Smooth muscle cell (in vitro differentiated cells): Measurements from ENCODE around the gene SLC66A1. TPM values are rescaled to one million over a fixed set of nuclear protein-coding genes. Genes with fewer than 3 reads are reported as not detected.
"Not testable (repeated sequence)": the region's sequence is repeated elsewhere in the genome, so short reads cannot be mapped to it uniquely, and the experiment has no call there.

Experiments
- DNase-seq: peaks from one replicate; lab custom pipeline; 2025; ENCODE audit not compliant: unreplicated experiment; lab: John Stamatoyannopoulos, UW
- H2AFZ ChIP-seq: fragments of 200-600 bp; sonication (generic); 2 replicates; pipeline ENCODE4 v1.6.0; 2016; ENCODE audit warnings: antibody characterized with exemption, low read depth, mild to moderate bottlenecking
- H3F3A ChIP-seq: fragments of 200-600 bp; sonication (generic); 2 replicates; pipeline ENCODE4 v1.6.0; 2017; ENCODE audit warnings: antibody characterized with exemption, low read depth
- H3K27ac ChIP-seq: fragments of 200-600 bp; sonication (generic); 2 replicates; pipeline ENCODE4 v1.5.1; 2016; ENCODE audit warnings: low read depth, mild to moderate bottlenecking
- H3K27me3 ChIP-seq: fragments of 200-600 bp; sonication (generic); 2 replicates; pipeline ENCODE4 v1.6.1; 2016; ENCODE audit warnings: low read depth, mild to moderate bottlenecking
- H3K36me3 ChIP-seq: fragments of 200-600 bp; sonication (generic); 2 replicates; pipeline ENCODE4 v1.5.1; 2016; ENCODE audit warnings: low read depth
- H3K4me1 ChIP-seq: fragments of 200-600 bp; sonication (generic); 2 replicates; pipeline ENCODE4 v1.5.1; 2016; ENCODE audit warnings: low read depth
- H3K4me2 ChIP-seq: fragments of 200-600 bp; sonication (generic); 2 replicates; pipeline ENCODE4 v1.6.0; 2016; ENCODE audit warnings: mild to moderate bottlenecking
- H3K4me3 ChIP-seq: fragments of 200-600 bp; sonication (generic); 2 replicates; pipeline ENCODE4 v1.5.1; 2016; ENCODE audit warnings: mild to moderate bottlenecking
- H3K79me2 ChIP-seq: fragments of 200-600 bp; sonication (generic); 2 replicates; pipeline ENCODE4 v1.6.0; 2016; ENCODE audit warnings: low read depth, mild to moderate bottlenecking
- H3K9ac ChIP-seq: fragments of 200-600 bp; sonication (generic); 2 replicates; pipeline ENCODE4 v1.6.0; 2016; ENCODE audit warnings: low read depth
- H3K9me3 ChIP-seq: fragments of 200-600 bp; sonication (generic); replicated peaks from 2 replicates; pipeline ENCODE4 v1.5.1; 2016; ENCODE audit warnings: low read depth
- H4K20me1 ChIP-seq: fragments of 200-600 bp; sonication (generic); 2 replicates; pipeline ENCODE4 v1.6.0; 2016; ENCODE audit warnings: low read depth
- WGBS: methylation state at CpG from one replicate; pipeline ENCODE4 v1.1.7; 2016; ENCODE audit warnings: low lambda C conversion rate; 5-methylcytosine and 5-hydroxymethylcytosine counted together
- polyA plus RNA-seq: library from polyadenylated mRNA; unstranded; fragments of >200 nt; fragmentation: Nextera tagmentation; extraction: Ambion mirVana; gene quantifications from 2 replicates; pipeline ENCODE4 v1.2.1, GENCODE V29; 2016
- total RNA-seq: library from RNA; depleted of rRNA; stranded (reverse); fragments of >200 nt; gene quantifications from 2 replicates; pipeline ENCODE4 v1.2.3, GENCODE V29; 2014
- TF ChIP-seq, protein P1 (sequence below): fragments of 200-600 bp; sonication (generic); IDR thresholded peaks from 2 replicates; pipeline ENCODE4 v1.5.1; 2017; ENCODE audit warnings: borderline replicate concordance, mild to moderate bottlenecking, antibody characterized with exemption; ENCODE audit not compliant: insufficient read depth, poor library complexity, severe bottlenecking

Gene SLC66A1
- total and polyA plus RNA-seq, 2 experiments from 2014 or later, result 21.9 to 23.9 TPM

DNA sequence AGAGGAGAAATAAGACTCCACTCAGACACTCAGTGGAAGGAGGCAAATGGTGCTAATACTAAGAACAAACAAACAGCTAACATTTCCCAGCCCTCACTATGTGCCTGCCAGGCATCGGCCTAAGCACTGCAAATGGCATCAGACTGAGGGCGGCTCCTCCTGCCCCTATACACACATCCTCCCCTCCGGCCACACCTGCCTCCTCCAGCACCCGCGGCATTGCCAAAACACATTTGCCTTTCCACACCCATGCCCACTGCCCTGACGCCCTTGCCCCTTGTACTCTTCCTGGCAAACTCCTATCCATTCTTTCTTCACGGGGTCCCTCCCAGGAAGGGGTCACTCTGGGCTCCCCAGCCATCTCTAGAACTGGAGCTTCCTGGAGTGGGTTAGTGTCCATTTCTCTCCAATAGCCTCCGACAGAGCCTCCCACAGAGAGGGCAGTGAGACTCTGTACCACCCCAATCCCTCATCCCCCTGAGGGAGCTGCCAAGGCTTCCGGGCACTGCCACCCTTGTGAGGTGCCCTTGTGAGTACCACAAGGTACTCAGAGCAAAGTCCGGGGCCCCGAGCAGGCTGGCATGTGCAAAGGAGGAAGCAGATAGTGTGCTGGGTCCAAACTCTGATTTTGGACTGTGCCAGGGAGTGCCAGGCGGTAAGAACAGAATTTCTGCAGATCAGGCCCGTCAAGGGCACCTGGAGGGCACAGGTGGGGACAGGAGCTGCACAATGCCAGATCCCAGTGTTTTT, 24.5 kb upstream of the SLC66A1 start:
- Histone ChIP-seq H3K9me3 (no peaks in the 10 kb centered on the region), H2AFZ (no peak overlapping the region), H3K27me3 (peaks cover 18% of the 10 kb centered on the region), H4K20me1 (no peaks in the 10 kb centered on the region), H3F3A (no peaks in the 10 kb centered on the region), H3K4me2 (no peak overlapping the region), H3K79me2 (no peaks in the 10 kb centered on the region), H3K36me3 (no peaks in the 10 kb centered on the region), H3K4me1 (peaks cover 4% of the 10 kb centered on the region), H3K4me3 (no peak overlapping the region), H3K27ac (no peak overlapping the region), H3K9ac (no peak overlapping the region)
- TF ChIP-seq, protein P1, sequence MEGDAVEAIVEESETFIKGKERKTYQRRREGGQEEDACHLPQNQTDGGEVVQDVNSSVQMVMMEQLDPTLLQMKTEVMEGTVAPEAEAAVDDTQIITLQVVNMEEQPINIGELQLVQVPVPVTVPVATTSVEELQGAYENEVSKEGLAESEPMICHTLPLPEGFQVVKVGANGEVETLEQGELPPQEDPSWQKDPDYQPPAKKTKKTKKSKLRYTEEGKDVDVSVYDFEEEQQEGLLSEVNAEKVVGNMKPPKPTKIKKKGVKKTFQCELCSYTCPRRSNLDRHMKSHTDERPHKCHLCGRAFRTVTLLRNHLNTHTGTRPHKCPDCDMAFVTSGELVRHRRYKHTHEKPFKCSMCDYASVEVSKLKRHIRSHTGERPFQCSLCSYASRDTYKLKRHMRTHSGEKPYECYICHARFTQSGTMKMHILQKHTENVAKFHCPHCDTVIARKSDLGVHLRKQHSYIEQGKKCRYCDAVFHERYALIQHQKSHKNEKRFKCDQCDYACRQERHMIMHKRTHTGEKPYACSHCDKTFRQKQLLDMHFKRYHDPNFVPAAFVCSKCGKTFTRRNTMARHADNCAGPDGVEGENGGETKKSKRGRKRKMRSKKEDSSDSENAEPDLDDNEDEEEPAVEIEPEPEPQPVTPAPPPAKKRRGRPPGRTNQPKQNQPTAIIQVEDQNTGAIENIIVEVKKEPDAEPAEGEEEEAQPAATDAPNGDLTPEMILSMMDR, result no peak
- WGBS, result 95% methylated on average over 13 of the region's 13 CpGs
- DNase-seq, result no peak

DNA sequence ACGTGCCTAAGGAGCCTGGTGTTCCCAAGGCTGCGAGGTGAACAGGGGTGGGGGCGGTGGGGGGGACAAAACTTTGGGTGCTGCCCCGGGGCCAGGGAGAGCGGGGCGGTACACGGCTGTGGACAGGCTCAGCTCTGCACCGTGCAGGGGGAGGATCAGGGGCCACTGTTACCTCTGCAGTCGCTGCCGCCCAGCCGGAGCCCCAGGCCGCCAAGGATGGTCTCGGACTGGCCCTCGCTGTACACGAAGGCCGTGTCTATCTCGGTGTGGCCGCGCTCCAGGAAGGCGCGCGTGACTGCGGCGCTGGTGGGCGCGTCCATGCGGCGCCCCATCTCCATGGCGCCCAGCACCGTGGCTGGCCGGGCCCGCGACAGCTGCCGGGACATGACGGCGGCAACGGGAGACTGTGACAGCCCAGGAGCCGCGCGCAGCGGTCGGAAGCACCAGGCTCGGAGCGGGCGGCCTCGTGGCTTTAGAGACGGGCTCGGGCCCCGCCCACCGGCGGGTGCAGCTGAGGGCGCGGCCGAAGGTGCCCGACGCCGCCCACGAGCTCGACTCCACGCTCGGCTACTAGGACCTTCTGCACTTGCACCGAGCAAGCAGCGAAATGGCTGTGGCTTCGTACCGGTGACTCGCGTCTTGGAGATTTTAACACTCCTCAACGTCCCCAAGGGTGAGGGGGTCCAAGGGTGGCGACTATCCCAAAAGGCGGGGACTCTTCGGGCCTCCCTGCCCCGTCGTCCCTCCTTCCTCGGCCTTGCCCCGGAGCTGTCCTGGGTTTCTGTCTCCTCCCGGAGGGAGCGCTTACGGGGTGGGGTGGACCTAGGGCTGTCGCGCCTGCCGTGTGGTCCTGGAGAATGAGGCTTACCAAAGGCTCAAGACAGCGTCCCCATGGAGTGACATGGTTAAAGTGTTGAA, 23.5 kb upstream of the SLC66A1 start, which contains the start of gene AKR7A3:
Gene AKR7A3, minus strand, starts transcription at position 447 of the 918 bp plus-strand sequence. Its CDS starts 61 bp downstream, at position 386.
- not testable (repeated sequence) for H3K9ac ChIP-seq, H3K9me3 ChIP-seq, H3F3A ChIP-seq, DNase-seq, H3K4me1 ChIP-seq, H3K79me2 ChIP-seq, H4K20me1 ChIP-seq, H3K36me3 ChIP-seq, H3K27ac ChIP-seq
- H3K4me2 ChIP-seq, result peak within 1 kb of the TSS; percentile 93
- peaks cover 18% of the 10 kb centered on the region for H3K27me3 ChIP-seq
- peak within 1 kb of the TSS; percentile 66 for H2AFZ ChIP-seq
- peak within 1 kb of the TSS; percentile 49 for H3K4me3 ChIP-seq
- 25% methylated on average over 65 of the region's 82 CpGs for WGBS

- H3F3A ChIP-seq, result no peaks in the 10 kb centered on the region
- H3K4me1 ChIP-seq, result peaks cover 4% of the 10 kb centered on the region
- TF ChIP-seq, protein P1, result no peak
- no peak overlapping the region for H3K9ac ChIP-seq
- H3K79me2 ChIP-seq, result no peaks in the 10 kb centered on the region
- peak overlapping the region; percentile 93 for H3K4me2 ChIP-seq
- 78% methylated on average over 2 of the region's 2 CpGs for WGBS
- DNase-seq, result no peak
- peak overlapping the region; percentile 66 for H2AFZ ChIP-seq
- peaks cover under 1% of the 10 kb centered on the region for H3K9me3 ChIP-seq
- no peak overlapping the region for H3K27ac ChIP-seq
- peaks cover 18% of the 10 kb centered on the region for H3K27me3 ChIP-seq
- H3K4me3 ChIP-seq, result peak overlapping the region; percentile 49
- H3K36me3 ChIP-seq, result no peaks in the 10 kb centered on the region
- H4K20me1 ChIP-seq, result no peaks in the 10 kb centered on the region
Observed at GRCh38 chr1:19289244-19289643, 22.9 kb upstream of the SLC66A1 start.

DNA sequence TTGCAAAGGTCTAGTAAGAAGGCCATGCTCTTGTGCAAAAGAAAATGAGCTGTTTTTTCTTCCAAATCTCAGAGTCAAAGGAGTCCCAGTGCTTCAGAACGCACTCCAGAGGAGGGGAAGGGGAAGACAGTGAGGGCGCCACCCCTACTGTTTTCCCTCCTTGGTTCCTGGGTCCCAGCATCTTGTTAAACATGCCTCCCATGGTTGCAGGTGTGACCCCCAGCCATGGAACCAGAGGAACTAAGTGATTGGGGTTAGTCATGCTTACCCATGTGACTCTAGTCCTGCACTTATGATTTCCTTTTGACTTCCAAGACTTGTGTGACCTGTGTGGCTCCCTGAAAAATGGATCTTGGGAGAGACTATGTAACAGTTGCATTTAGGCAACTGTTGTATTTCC, 17.5 kb upstream of the SLC66A1 start:
- H3K9me3 ChIP-seq, result peaks cover 10% of the 10 kb centered on the region
- peaks cover 8% of the 10 kb centered on the region for H3K27me3 ChIP-seq
- H3F3A ChIP-seq, result no peaks in the 10 kb centered on the region
- no peaks in the 10 kb centered on the region for H4K20me1 ChIP-seq
- no peak overlapping the region for H3K27ac ChIP-seq
- no peak overlapping the region for H3K4me2 ChIP-seq
- no peak overlapping the region for H3K9ac ChIP-seq
- TF ChIP-seq, protein P1, result no peak
- no peak overlapping the region for H2AFZ ChIP-seq
- no peak for DNase-seq
- WGBS, result 92% methylated on average over 2 of the region's 2 CpGs
- no peaks in the 10 kb centered on the region for H3K36me3 ChIP-seq
- no peak overlapping the region for H3K4me3 ChIP-seq
- H3K79me2 ChIP-seq, result no peaks in the 10 kb centered on the region
- H3K4me1 ChIP-seq, result no peaks in the 10 kb centered on the region
